ENCODE results near the gene TH.

The TH gene

GRCh38 chr11:2200536-2200935 is 28.9 kb upstream of the TH start:
- Histone ChIP-seq H3K9ac (no peak overlapping the region), H3K4me3 (IDR thresholded peaks at IDR 0.05; ENCODE audit: insufficient read depth, low read depth, low read length) (no peak overlapping the region), H2AFZ (ENCODE audit: low read depth) (no peak overlapping the region), H3K27me3 (ENCODE audit: insufficient read depth, low read depth) (peaks cover 54% of the 10 kb centered on the region), H3K4me2 (no peak overlapping the region), H3K27ac (no peak overlapping the region), H4K20me1 (ENCODE audit: insufficient read depth) (no peaks in the 10 kb centered on the region), H3K4me1 (ENCODE audit: low read depth, poor library complexity, severe bottlenecking) (no peaks in the 10 kb centered on the region), H3K79me2 (ENCODE audit: insufficient read depth, low read depth) (no peaks in the 10 kb centered on the region), H3K36me3 (ENCODE audit: insufficient read depth) (no peaks in the 10 kb centered on the region)
- TF ChIP-seq, protein P1, sequence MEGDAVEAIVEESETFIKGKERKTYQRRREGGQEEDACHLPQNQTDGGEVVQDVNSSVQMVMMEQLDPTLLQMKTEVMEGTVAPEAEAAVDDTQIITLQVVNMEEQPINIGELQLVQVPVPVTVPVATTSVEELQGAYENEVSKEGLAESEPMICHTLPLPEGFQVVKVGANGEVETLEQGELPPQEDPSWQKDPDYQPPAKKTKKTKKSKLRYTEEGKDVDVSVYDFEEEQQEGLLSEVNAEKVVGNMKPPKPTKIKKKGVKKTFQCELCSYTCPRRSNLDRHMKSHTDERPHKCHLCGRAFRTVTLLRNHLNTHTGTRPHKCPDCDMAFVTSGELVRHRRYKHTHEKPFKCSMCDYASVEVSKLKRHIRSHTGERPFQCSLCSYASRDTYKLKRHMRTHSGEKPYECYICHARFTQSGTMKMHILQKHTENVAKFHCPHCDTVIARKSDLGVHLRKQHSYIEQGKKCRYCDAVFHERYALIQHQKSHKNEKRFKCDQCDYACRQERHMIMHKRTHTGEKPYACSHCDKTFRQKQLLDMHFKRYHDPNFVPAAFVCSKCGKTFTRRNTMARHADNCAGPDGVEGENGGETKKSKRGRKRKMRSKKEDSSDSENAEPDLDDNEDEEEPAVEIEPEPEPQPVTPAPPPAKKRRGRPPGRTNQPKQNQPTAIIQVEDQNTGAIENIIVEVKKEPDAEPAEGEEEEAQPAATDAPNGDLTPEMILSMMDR (conservative IDR thresholded peaks at IDR 0.05; ENCODE audit: low read depth, low read length): no peak

GRCh38 chr11:2199466-2200341 is 28.1 kb upstream of the TH start:
- Histone ChIP-seq H3K4me1 (ENCODE audit: low read depth, poor library complexity, severe bottlenecking) (no peaks in the 10 kb centered on the region), H3K79me2 (ENCODE audit: insufficient read depth, low read depth) (no peaks in the 10 kb centered on the region), H3K27me3 (ENCODE audit: insufficient read depth, low read depth) (peaks cover 53% of the 10 kb centered on the region), H4K20me1 (ENCODE audit: insufficient read depth) (no peaks in the 10 kb centered on the region), H3K27ac (no peak overlapping the region), H3K4me3 (IDR thresholded peaks at IDR 0.05; ENCODE audit: insufficient read depth, low read depth, low read length) (no peak overlapping the region), H3K36me3 (ENCODE audit: insufficient read depth) (no peaks in the 10 kb centered on the region), H3K9ac (no peak overlapping the region), H3K4me2 (no peak overlapping the region), H2AFZ (ENCODE audit: low read depth) (no peak overlapping the region)
- TF ChIP-seq, protein P1 (conservative IDR thresholded peaks at IDR 0.05; ENCODE audit: low read depth, low read length): no peak

- Histone ChIP-seq H3K79me2 (ENCODE audit: insufficient read depth, low read depth) (no peaks in the 10 kb centered on the region), H3K27me3 (ENCODE audit: insufficient read depth, low read depth) (peaks cover 51% of the 10 kb centered on the region), H3K4me2 (no peak overlapping the region), H3K4me3 (IDR thresholded peaks at IDR 0.05; ENCODE audit: insufficient read depth, low read depth, low read length) (no peak overlapping the region), H4K20me1 (ENCODE audit: insufficient read depth) (no peaks in the 10 kb centered on the region), H3K27ac (no peak overlapping the region), H2AFZ (ENCODE audit: low read depth) (no peak overlapping the region), H3K4me1 (ENCODE audit: low read depth, poor library complexity, severe bottlenecking) (no peaks in the 10 kb centered on the region), H3K9ac (no peak overlapping the region), H3K36me3 (ENCODE audit: insufficient read depth) (no peaks in the 10 kb centered on the region)
- TF ChIP-seq, protein P1 (conservative IDR thresholded peaks at IDR 0.05; ENCODE audit: low read depth, low read length): no peak
Observed at GRCh38 chr11:2198621-2199365, 27.2 kb upstream of the TH start.

GRCh38 chr11:2197771-2198520 is 26.3 kb upstream of the TH start:
- Histone ChIP-seq H3K9ac (no peak overlapping the region), H2AFZ (ENCODE audit: low read depth) (no peak overlapping the region), H3K4me1 (ENCODE audit: low read depth, poor library complexity, severe bottlenecking) (no peaks in the 10 kb centered on the region), H3K4me2 (no peak overlapping the region), H4K20me1 (ENCODE audit: insufficient read depth) (no peaks in the 10 kb centered on the region), H3K4me3 (IDR thresholded peaks at IDR 0.05; ENCODE audit: insufficient read depth, low read depth, low read length) (no peak overlapping the region), H3K27ac (no peak overlapping the region), H3K79me2 (ENCODE audit: insufficient read depth, low read depth) (no peaks in the 10 kb centered on the region), H3K36me3 (ENCODE audit: insufficient read depth) (no peaks in the 10 kb centered on the region), H3K27me3 (ENCODE audit: insufficient read depth, low read depth) (peaks cover 52% of the 10 kb centered on the region; the same call in 1 of the 2 replicates)
- TF ChIP-seq, protein P1 (conservative IDR thresholded peaks at IDR 0.05; ENCODE audit: low read depth, low read length): no peak

Measured in KMS-11 (cell line).